GM12801 (cell line): ENCODE data around the gene FAM222B.

Experiments used
- TF ChIP-seq, protein P1 (sequence below): IDR thresholded peaks from one replicate; pipeline ENCODE4 v1.5.1; 2011; ENCODE audit warnings: control low read depth; ENCODE audit not compliant: insufficient read length; ENCODE audit errors: extremely low read depth

The FAM222B gene

DNA sequence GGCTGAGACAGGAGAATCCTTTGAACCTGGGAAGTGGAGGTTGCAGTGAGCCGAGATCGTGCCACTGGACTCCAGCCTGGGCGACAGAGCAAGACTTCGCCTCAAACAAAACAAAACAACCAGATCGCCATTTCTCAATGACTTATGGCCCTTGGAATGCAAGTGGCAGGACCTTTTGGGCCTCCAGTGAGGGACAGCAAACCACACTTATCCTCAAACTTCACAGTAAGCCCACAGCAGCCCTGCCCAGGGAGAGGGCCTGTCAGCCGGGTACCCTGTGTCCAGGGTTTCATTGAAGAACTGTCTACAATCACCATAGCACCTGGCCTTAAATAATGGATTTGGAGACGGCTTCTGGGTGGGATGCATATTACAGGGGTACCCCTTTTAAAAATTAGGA is 87.1 kb downstream of the FAM222B start:
- TF ChIP-seq, protein P1, sequence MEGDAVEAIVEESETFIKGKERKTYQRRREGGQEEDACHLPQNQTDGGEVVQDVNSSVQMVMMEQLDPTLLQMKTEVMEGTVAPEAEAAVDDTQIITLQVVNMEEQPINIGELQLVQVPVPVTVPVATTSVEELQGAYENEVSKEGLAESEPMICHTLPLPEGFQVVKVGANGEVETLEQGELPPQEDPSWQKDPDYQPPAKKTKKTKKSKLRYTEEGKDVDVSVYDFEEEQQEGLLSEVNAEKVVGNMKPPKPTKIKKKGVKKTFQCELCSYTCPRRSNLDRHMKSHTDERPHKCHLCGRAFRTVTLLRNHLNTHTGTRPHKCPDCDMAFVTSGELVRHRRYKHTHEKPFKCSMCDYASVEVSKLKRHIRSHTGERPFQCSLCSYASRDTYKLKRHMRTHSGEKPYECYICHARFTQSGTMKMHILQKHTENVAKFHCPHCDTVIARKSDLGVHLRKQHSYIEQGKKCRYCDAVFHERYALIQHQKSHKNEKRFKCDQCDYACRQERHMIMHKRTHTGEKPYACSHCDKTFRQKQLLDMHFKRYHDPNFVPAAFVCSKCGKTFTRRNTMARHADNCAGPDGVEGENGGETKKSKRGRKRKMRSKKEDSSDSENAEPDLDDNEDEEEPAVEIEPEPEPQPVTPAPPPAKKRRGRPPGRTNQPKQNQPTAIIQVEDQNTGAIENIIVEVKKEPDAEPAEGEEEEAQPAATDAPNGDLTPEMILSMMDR, result no peak

DNA sequence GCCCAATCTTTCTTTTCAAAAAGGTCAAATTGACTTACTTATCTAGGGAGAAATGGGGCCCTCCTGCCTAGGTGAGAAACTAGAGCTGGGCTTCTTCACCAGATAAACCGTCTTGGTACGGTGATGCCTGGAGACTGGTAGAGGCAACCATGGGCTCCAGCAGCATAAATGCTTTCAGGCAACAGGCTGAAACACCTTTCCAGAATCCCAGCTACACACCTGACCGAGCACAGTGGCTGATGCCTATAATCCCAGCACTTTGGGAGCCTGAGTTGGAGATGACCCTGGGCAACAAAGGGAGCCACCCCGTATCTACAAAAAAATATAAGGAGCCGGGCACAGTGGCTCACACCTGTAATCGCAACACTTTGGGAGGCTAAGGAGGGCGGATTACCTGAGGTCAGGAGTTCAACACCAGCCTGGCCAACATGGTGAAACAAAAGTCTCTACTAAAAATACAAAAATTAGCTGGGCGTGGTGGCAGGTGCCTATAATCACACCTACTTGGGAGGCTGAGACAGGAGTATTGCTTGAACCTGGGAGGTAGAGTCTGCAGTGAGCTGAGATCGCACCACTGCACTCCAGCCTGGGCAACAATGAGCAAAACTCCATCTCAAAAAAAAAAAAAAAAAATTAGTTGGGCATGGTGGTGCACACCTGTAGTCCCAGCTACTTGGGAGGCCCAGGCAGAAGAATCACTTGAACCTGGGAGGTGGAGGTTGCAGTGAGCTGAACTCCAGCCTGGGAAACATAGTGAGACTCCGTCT is 90.8 kb downstream of the FAM222B start:
- TF ChIP-seq, protein P1, result no peak

DNA sequence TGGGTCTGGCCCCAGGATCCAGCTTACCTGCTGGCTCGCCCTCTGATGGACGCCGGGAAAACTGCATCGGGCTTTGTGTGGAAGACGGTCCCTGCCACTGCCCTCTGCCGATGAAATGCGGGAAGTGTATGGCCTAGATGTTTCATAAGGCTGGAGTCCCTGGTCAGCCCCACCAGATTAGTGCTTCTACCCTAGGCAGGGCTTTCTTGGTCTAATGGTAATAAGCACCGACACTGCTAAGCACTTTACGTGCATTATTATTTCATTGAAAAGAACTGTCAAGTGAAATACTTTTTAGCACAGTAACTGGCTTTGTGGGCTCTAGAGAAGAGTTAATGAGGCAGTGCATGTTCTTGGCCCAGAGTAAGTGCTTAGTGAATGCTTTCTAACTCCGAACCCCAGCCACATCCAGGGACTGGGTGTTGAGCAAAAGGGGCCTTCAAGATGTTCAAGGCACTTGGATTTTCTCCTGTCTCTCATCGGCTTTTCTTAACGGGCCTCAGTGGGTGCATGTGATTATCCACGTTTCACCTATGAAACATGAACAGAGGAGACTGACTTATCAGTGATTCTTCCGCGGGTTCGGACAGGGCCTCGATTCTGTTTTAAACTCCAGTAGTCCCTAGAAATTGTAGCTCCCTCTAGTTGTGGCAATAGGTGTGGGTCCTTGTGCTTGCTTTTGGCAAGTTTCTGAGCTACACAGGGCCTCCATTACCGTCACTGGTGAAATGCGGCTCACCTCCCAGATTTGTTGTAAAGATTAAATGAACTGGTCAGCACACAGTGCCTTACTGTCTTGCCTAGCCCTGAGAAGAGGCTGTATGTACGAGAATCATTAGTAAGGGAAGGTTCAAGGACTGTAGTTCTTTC is 92.2 kb downstream of the FAM222B start:
- TF ChIP-seq, protein P1, result peak; percentile 99

DNA sequence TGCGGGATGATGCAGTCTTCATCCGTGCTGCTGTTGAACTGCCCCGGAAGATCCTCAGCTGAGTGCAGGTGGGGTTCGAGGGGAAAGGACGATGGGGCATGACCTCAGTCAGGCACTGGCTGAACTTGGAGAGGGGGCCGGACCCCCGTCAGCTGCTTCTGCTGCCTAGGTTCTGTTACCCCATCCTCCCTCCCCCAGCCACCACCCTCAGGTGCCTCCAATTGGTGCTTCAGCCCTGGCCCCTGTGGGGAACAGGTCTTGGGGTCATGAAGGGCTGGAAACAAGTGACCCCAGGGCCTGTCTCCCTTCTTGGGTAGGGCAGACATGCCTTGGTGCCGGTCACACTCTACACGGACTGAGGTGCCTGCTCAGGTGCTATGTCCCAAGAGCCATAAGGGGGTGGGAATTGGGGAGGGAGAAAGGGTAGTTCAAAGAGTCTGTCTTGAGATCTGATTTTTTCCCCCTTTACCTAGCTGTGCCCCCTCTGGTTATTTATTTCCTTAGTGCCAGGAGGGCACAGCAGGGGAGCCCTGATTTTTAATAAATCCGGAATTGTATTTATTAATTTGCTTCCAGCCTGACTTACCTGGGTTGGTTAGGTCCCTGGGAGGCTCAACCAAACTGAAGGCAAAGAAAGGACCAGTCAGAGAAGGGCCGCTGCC is 92.9 kb downstream of the FAM222B start:
- TF ChIP-seq, protein P1, result no peak

DNA sequence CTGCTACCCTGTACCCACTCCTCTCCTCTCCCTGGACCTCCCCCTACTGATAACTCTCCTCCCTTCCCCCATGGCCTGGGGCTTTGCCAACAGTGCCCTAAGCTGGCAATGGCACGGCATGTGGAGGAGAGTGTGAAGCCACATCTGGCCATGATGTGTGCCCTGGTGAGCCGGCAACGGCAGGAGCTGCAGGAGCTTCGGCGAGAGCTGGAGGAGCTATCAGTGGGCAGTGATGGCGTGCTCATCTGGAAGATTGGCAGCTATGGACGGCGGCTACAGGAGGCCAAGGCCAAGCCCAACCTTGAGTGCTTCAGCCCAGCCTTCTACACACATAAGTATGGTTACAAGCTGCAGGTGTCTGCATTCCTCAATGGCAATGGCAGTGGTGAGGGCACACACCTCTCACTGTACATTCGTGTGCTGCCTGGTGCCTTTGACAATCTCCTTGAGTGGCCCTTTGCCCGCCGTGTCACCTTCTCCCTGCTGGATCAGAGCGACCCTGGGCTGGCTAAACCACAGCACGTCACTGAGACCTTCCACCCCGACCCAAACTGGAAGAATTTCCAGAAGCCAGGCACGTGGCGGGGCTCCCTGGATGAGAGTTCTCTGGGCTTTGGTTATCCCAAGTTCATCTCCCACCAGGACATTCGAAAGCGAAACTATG is 93.6 kb downstream of the FAM222B start:
- TF ChIP-seq, protein P1, result no peak

DNA sequence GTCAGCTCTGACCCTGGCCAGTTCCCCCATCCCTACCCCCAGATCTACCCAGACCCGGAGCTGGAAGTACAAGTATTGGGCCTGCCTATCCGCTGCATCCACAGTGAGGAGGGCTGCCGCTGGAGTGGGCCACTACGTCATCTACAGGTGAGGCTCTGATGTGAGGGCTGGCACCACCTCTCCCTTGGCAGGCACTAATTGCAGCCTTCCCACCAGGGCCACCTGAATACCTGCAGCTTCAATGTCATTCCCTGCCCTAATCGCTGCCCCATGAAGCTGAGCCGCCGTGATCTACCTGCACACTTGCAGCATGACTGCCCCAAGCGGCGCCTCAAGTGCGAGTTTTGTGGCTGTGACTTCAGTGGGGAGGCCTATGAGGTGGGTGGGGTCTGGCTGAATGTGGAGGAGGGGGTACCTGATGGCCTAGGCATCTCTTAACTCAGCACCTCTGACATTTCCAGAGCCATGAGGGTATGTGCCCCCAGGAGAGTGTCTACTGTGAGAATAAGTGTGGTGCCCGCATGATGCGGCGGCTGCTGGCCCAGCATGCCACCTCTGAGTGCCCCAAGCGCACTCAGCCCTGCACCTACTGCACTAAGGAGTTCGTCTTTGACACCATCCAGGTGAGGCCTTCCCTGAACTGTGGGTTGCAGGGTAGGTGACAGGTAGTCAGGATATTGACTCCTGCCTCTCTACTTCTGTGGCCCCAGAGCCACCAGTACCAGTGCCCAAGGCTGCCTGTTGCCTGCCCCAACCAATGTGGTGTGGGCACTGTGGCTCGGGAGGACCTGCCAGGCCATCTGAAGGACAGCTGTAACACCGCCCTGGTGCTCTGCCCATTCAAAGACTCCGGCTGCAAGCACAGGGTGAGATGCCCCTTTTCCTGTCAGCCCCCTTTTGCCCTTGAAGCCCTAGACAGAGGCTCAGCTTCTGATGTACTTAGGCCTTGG is 94.5 kb downstream of the FAM222B start:
- TF ChIP-seq, protein P1, result no peak
